ENCODE measurements around the gene GNAT1. TPM values are rescaled to one million over a fixed set of nuclear protein-coding genes. Genes with fewer than 3 reads are reported as not detected.

The GNAT1 gene
- total RNA-seq, 4 donors from 2014 or later: not detected

GRCh38 chr3:50218448-50218847 is 27.0 kb downstream of the GNAT1 start:
- DNase-seq: no peak
- Histone ChIP-seq H3K36me3 (no peaks in the 10 kb centered on the region), H3K4me1 (no peaks in the 10 kb centered on the region), H3K27me3 (no peaks in the 10 kb centered on the region), H3K9me3 (no peaks in the 10 kb centered on the region), H3K4me3 (no peak overlapping the region), H3K27ac (no peak overlapping the region)
- no peak for TF ChIP-seq CTCF (IDR thresholded peaks at IDR 0.05)
- TF ChIP-seq POLR2A (IDR thresholded peaks at IDR 0.05): no peak

GRCh38 chr3:50219285-50219684 is 27.9 kb downstream of the GNAT1 start:
- TF ChIP-seq POLR2A (IDR thresholded peaks at IDR 0.05): no peak
- no peak for TF ChIP-seq CTCF (IDR thresholded peaks at IDR 0.05)
- H3K36me3 ChIP-seq: no peaks in the 10 kb centered on the region
- H3K27me3 ChIP-seq: no peaks in the 10 kb centered on the region
- no peak overlapping the region for H3K4me3 ChIP-seq
- DNase-seq: no peak
- no peak overlapping the region for H3K27ac ChIP-seq
- H3K4me1 ChIP-seq: no peaks in the 10 kb centered on the region
- H3K9me3 ChIP-seq: no peaks in the 10 kb centered on the region

- Histone ChIP-seq H3K4me3 (no peak overlapping the region), H3K36me3 (no peaks in the 10 kb centered on the region), H3K9me3 (no peaks in the 10 kb centered on the region), H3K4me1 (no peaks in the 10 kb centered on the region), H3K27me3 (no peaks in the 10 kb centered on the region), H3K27ac (no peak overlapping the region)
- DNase-seq: no peak
- TF ChIP-seq POLR2A (IDR thresholded peaks at IDR 0.05): no peak
- no peak for TF ChIP-seq CTCF (IDR thresholded peaks at IDR 0.05)
These were observed 28.7 kb downstream of the GNAT1 start for GRCh38 chr3:50220109-50220508.

GRCh38 chr3:50221051-50221410 is 29.6 kb downstream of the GNAT1 start:
- H3K4me1 ChIP-seq: no peaks in the 10 kb centered on the region
- no peaks in the 10 kb centered on the region for H3K36me3 ChIP-seq
- TF ChIP-seq POLR2A (IDR thresholded peaks at IDR 0.05): no peak
- TF ChIP-seq CTCF (IDR thresholded peaks at IDR 0.05): no peak
- no peaks in the 10 kb centered on the region for H3K27me3 ChIP-seq
- DNase-seq: no peak
- H3K9me3 ChIP-seq: no peaks in the 10 kb centered on the region
- no peak overlapping the region for H3K4me3 ChIP-seq
- no peak overlapping the region for H3K27ac ChIP-seq

GRCh38 chr3:50221411-50222168 is 30.2 kb downstream of the GNAT1 start:
- no peak for TF ChIP-seq CTCF (IDR thresholded peaks at IDR 0.05)
- no peak for TF ChIP-seq POLR2A (IDR thresholded peaks at IDR 0.05)
- no peak for DNase-seq
- no peaks in the 10 kb centered on the region for H3K27me3 ChIP-seq
- no peaks in the 10 kb centered on the region for H3K9me3 ChIP-seq
- no peak overlapping the region for H3K4me3 ChIP-seq
- H3K36me3 ChIP-seq: no peaks in the 10 kb centered on the region
- H3K4me1 ChIP-seq: peaks cover 0 to 6% (median 0%) of the 10 kb centered on the region in 4 donors
- no peak overlapping the region for H3K27ac ChIP-seq

GRCh38 chr3:50222169-50222528 is 30.7 kb downstream of the GNAT1 start:
- H3K27ac ChIP-seq: no peak overlapping the region
- TF ChIP-seq POLR2A (IDR thresholded peaks at IDR 0.05) (no peak), CTCF (IDR thresholded peaks at IDR 0.05) (no peak)
- H3K4me1 ChIP-seq: peaks cover 0 to 11% (median 0%) of the 10 kb centered on the region in 4 donors
- DNase-seq: no peak
- H3K9me3 ChIP-seq: no peaks in the 10 kb centered on the region
- no peak overlapping the region for H3K4me3 ChIP-seq
- no peaks in the 10 kb centered on the region for H3K27me3 ChIP-seq
- no peaks in the 10 kb centered on the region for H3K36me3 ChIP-seq
